IPS-15b (cell line): Measurements from ENCODE around the gene CDC6.

ENCODE experiments used
- H3K27me3 ChIP-seq: one replicate; pipeline ENCODE4 v1.6.1; 2013; ENCODE audit warnings: low read length; ENCODE audit not compliant: control insufficient read depth, insufficient read depth
- H3K36me3 ChIP-seq: one replicate; pipeline ENCODE4 v1.6.1; 2013; ENCODE audit warnings: low read length; ENCODE audit not compliant: control insufficient read depth, insufficient read depth
- H3K4me1 ChIP-seq: one replicate; pipeline ENCODE4 v1.6.1; 2013; ENCODE audit warnings: mild to moderate bottlenecking, low read length; ENCODE audit not compliant: control insufficient read depth, insufficient read depth
- H3K4me3 ChIP-seq: one replicate; pipeline ENCODE4 v1.5.1; 2013; ENCODE audit warnings: low read depth, low read length
- H3K9ac ChIP-seq: one replicate; pipeline ENCODE4 v1.6.1; 2013; ENCODE audit warnings: low read depth, mild to moderate bottlenecking, low read length
- H3K9me3 ChIP-seq: one replicate; pipeline ENCODE4 v1.6.1; 2013; ENCODE audit warnings: mild to moderate bottlenecking, low read length; ENCODE audit not compliant: control insufficient read depth, insufficient read depth

Gene CDC6

DNA sequence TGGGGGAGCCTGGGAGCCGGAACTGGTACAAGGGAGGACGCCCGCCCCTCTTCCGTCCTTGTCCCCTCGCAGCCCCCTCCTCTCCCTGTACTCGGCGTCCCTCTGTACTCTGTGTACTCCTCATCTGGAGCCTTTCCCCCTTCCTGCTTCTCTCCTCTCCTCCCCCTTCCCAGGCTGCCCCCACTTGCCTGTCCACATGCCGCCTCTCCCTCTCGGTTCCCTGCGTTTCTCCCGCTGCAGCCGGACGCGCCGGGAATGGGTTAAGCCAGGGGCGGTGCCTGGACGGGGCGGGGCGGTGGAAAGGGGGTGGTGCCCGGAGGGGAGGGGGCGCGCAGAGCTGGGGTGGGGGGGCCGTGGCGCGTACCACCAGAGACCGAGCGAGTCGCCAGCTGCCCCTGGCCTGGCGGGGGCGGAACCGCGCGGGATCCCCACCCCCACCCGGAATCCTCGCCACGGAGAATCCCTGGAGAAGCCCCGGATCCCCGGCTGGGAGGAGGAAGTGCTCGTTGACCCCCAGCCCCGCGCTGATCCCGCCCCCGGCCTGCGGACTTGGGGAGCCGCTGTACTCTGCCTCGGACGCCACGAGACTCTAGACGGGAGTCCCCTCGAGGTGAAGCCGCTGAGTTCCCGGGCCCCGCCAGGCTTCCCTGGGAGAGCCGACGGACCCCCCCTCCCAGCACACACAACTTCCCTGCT is 54.3 kb downstream of the CDC6 start:
- Histone ChIP-seq H3K4me1 (peaks cover 30% of the 10 kb centered on the region), H3K4me3 (peak overlapping the region; percentile 75), H3K36me3 (no peaks in the 10 kb centered on the region), H3K9ac (no peak overlapping the region), H3K27me3 (peaks cover 82% of the 10 kb centered on the region), H3K9me3 (no peaks in the 10 kb centered on the region)

GRCh38 chr17:40342504-40343218 is 55.0 kb downstream of the CDC6 start:
- Histone ChIP-seq H3K27me3 (peaks cover 81% of the 10 kb centered on the region), H3K9ac (no peak overlapping the region), H3K36me3 (no peaks in the 10 kb centered on the region), H3K9me3 (no peaks in the 10 kb centered on the region), H3K4me1 (peaks cover 34% of the 10 kb centered on the region), H3K4me3 (peak overlapping the region; percentile 75)

- peaks cover 81% of the 10 kb centered on the region for H3K27me3 ChIP-seq
Measured at GRCh38 chr17:40343219-40344119, 55.8 kb downstream of the CDC6 start.

GRCh38 chr17:40344421-40345160 is 56.9 kb downstream of the CDC6 start:
- H3K9ac ChIP-seq, result no peak overlapping the region
- H3K4me1 ChIP-seq, result peaks cover 41% of the 10 kb centered on the region
- H3K4me3 ChIP-seq, result peak overlapping the region; percentile 54
- no peaks in the 10 kb centered on the region for H3K36me3 ChIP-seq
- H3K27me3 ChIP-seq, result peaks cover 83% of the 10 kb centered on the region
- no peaks in the 10 kb centered on the region for H3K9me3 ChIP-seq

More at GRCh38 chr17:40343219-40344119, 55.8 kb downstream of the CDC6 start:
- peak overlapping the region; percentile 75 for H3K4me3 ChIP-seq
- H3K36me3 ChIP-seq, result no peaks in the 10 kb centered on the region
- H3K9me3 ChIP-seq, result no peaks in the 10 kb centered on the region
- peaks cover 40% of the 10 kb centered on the region for H3K4me1 ChIP-seq
- no peak overlapping the region for H3K9ac ChIP-seq

DNA sequence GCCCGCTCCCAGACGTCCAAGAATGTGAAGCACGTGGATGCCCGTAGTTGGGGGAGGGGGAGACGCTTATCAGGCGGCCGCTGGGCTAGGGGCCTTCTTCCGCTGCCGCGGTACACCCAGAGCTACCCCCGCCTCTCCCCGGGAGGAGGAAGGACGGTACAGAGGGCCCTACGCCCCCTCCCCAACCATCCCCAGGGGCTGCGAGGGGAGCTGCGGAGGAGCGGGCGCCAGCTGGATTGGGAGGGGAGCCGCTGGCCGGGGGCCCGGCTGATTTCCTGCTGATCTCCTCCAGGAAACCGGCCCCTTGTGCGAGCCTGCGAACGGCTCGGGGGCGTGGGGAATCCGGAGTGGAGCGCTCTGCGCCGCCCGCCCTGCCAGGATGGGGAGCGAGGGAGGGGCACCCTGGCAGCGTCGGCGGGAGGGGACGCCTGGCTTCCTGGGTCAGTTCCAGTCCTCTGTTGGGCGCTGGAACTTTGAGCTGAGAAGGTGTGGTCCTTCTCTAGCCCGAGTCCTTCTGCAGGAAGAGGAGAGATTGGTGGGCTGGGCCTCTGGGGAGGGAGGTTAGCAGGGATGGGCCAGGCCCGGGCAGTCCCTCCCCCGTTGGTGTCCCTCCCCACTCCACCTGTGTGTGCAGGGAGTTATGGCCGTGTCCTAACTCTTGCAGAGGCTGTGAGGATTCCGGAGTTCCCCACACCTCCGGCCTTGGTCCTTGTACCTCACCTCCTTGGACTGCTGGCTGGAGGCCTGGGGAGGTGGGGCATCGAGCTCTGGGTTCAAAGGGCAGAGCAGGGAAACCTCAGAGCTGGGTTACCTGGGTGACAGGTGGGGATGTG is 57.7 kb downstream of the CDC6 start:
- no peaks in the 10 kb centered on the region for H3K36me3 ChIP-seq
- H3K27me3 ChIP-seq, result peaks cover 83% of the 10 kb centered on the region
- H3K4me3 ChIP-seq, result peak overlapping the region; percentile 54
- no peaks in the 10 kb centered on the region for H3K9me3 ChIP-seq
- peaks cover 43% of the 10 kb centered on the region for H3K4me1 ChIP-seq
- no peak overlapping the region for H3K9ac ChIP-seq

DNA sequence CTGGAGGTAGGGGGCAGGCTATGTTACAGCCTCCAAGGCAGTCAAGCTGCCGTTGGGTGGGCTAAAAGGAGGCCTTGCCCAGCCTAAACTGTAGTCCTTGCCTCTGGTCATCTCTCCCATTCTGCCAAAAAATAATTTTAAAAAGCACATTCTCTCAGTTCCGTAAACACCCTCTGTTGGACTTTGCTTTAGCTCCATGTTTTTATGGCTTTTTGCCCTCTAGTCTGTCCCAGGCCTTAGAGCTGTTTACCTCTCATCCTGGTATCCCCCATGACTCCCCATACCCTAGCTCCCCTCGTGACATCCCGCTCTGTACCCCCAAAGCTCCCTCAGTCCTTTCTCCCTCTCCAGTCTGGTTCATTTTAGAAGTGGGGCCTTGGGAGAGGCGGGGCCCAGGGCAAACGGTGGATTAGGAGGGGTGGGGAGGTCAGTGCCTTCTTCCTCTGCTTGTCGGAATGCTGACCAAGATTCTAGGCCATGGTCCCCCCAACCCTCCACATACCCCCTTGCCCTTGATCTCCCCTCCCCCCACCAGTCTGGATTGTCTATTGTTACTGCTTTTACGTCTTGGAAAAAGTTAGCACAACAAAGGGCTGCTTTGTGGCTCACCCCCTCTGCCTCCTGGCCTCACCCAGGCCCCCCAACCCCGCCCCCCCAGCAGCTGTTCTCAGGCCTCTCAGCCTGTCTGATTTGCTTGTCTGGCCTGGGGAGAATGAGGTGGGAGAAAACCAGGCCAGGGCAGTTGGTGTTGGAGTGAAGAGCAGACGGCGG is 58.5 kb downstream of the CDC6 start:
- Histone ChIP-seq H3K27me3 (peaks cover 80% of the 10 kb centered on the region), H3K4me1 (peaks cover 43% of the 10 kb centered on the region), H3K9ac (no peak overlapping the region), H3K9me3 (no peaks in the 10 kb centered on the region), H3K4me3 (peak overlapping the region; percentile 54), H3K36me3 (no peaks in the 10 kb centered on the region)

DNA sequence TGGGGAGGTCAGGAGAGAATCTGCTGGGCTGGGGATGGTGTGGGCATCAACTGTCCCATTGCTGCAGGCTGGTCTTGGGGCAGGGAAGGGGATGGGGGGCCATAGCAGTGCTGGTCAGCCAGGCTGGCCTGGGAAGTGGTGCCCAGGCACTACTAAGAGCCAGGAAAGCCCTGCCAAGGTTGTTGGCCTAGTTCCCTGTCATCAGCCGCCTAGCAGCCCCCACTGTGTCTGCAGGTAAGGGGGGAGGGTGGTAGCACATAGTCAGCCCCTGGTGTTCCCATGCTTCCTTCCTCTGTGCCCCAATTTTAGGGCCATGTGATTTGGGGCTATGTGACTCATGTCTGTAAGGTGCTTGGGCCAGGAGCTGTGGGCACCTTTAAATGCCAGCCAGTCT is 59.1 kb downstream of the CDC6 start:
- H3K4me3 ChIP-seq, result peak overlapping the region; percentile 35
- H3K9ac ChIP-seq, result no peak overlapping the region
- H3K4me1 ChIP-seq, result peaks cover 45% of the 10 kb centered on the region
- H3K36me3 ChIP-seq, result no peaks in the 10 kb centered on the region
- no peaks in the 10 kb centered on the region for H3K9me3 ChIP-seq
- H3K27me3 ChIP-seq, result peaks cover 83% of the 10 kb centered on the region

DNA sequence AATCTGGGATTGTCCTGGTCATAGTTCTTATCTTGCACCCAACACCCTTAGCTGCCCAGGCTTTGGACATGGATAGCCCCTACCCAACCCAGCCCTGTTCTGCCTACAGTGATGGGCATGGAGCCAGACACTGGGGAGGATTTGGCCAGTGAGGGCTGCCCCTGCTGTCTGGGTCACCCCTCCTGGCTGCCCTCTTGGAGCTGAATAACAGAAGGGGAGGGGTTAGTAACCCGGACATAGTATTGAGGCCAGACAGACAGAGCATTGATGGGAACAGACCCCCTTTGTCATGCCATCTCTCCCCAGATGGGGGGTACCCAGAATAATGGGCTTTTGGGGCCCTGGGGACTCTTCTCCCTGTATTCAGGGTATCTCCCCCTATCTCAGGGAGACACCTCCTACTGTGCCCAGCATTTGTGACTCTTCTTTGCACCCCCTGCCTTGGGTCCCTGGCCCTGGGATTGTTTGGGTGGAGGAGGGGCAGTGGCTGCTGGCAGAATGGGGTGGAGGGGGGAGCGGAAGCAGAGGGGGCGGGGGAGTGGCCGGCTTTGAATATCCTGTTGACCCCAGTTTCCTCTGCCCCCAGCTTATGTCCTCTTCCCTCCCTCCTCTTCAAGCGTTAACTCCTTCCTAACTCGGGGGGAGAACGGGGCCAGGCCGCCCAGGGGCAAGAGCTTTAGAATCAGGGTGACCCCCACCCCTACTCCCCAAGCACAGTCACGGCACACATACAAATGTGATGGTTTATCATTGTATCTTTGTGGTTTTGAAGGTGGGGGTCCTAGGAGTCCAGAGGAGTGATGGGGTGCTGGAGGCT is 59.8 kb downstream of the CDC6 start:
- no peak overlapping the region for H3K9ac ChIP-seq
- H3K4me3 ChIP-seq, result peak overlapping the region; percentile 35
- peaks cover 88% of the 10 kb centered on the region for H3K27me3 ChIP-seq
- no peaks in the 10 kb centered on the region for H3K9me3 ChIP-seq
- H3K36me3 ChIP-seq, result peaks cover 6% of the 10 kb centered on the region
- peaks cover 45% of the 10 kb centered on the region for H3K4me1 ChIP-seq

DNA sequence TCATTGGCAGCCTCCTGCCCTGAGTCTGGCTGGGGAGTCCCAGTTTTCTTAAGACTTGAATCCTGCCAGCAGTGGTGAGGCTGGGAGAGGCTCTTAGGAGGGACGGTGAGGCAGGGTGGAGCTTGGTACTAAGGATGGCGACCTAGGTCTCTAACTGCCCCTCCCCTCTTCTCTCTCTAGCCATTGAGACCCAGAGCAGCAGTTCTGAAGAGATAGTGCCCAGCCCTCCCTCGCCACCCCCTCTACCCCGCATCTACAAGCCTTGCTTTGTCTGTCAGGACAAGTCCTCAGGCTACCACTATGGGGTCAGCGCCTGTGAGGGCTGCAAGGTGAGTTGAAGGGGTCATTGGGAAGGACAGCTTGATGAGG is 60.4 kb downstream of the CDC6 start:
- no peaks in the 10 kb centered on the region for H3K9me3 ChIP-seq
- peaks cover 84% of the 10 kb centered on the region for H3K27me3 ChIP-seq
- peaks cover 6% of the 10 kb centered on the region for H3K36me3 ChIP-seq
- peaks cover 44% of the 10 kb centered on the region for H3K4me1 ChIP-seq
- H3K9ac ChIP-seq, result no peak overlapping the region
- H3K4me3 ChIP-seq, result no peak overlapping the region
